Endothelial cell of umbilical vein (primary cell): ENCODE data around the gene CCSER1. TPM values are rescaled to one million over a fixed set of nuclear protein-coding genes. Genes with fewer than 3 reads are reported as not detected.
"Not testable (repeated sequence)": the region's sequence is repeated elsewhere in the genome, so short reads cannot be mapped to it uniquely, and the experiment has no call there.

Experiments
- BruUV-seq: library from RNA; stranded (reverse); fragments of 400-500 nt; replicated peaks from 2 replicates; lab custom pipeline; 2021; lab: Mats Ljungman, UMichigan
- CTCF ChIA-PET: fragments of 300-600, 350-600 bp; sonication (Branson Sonifier 250); formaldehyde crosslinking; loops from one replicate; lab custom pipeline; 2021; ENCODE audit warnings: antibody characterized with exemption, inconsistent platforms; lab: Charles Lee
- POLR2A ChIA-PET: fragments of 300-600, 350-600 bp; sonication (Branson Sonifier 250); formaldehyde crosslinking; loops from one replicate; lab custom pipeline; 2021; ENCODE audit warnings: antibody characterized with exemption, inconsistent platforms; lab: Charles Lee
- DNase-seq: peaks from one replicate; pipeline ENCODE4 v3.0.0-alpha.2; 2011; ENCODE audit warnings: low read depth, low spot score
- FAIRE-seq: peaks from 2 replicates; lab custom pipeline; 2011; peaks lifted over from hg19 to GRCh38; lab: Jason Lieb, UNC
- H2AFZ ChIP-seq: 2 replicates; pipeline ENCODE4 v1.6.0; 2012; ENCODE audit warnings: low read depth, low read length, control low read depth, inconsistent platforms
- H3K27ac ChIP-seq: 2 replicates; pipeline ENCODE4 v1.5.1; 2011; ENCODE audit warnings: low read depth, mild to moderate bottlenecking, control low read depth, low read length, moderate library complexity; ENCODE audit not compliant: insufficient read depth
- H3K27me3 ChIP-seq, 2 experiments: 2 replicates each; pipeline versions ENCODE4 v1.6.0 to v1.6.1; 2011; ENCODE audit warnings: low read length in 2 of 2, mixed read lengths in 1 of 2; ENCODE audit not compliant: control insufficient read depth in 2 of 2, insufficient read depth in 2 of 2
- H3K36me3 ChIP-seq, 2 experiments: 2 replicates in 1 of 2; 3 replicates in 1 of 2; pipeline ENCODE4 v1.5.1; 2011; ENCODE audit warnings: low read length in 2 of 2, mild to moderate bottlenecking in 1 of 2, moderate library complexity in 1 of 2; ENCODE audit not compliant: control insufficient read depth in 2 of 2, insufficient read depth in 2 of 2; ENCODE audit errors: extremely low read depth in 1 of 2
- H3K4me1 ChIP-seq: 3 replicates; pipeline ENCODE4 v1.5.1; 2011; ENCODE audit warnings: mild to moderate bottlenecking, low read length; ENCODE audit not compliant: control insufficient read depth, insufficient read depth; ENCODE audit errors: extremely low read depth
- H3K4me2 ChIP-seq: 2 replicates; pipeline ENCODE4 v1.6.1; 2011; ENCODE audit warnings: low read length, control low read depth, mixed read lengths; ENCODE audit not compliant: insufficient read depth
- H3K4me3 ChIP-seq, 3 experiments: fragments of 200-600 bp in 1 of 3; sonication (generic), shearing (Covaris generic) in 1 of 3; replicated peaks in 1 of 3; 2 replicates each; pipeline ENCODE4 v1.5.1; 2011 to 2016; ENCODE audit warnings: control low read depth in 3 of 3, low read length in 3 of 3, mild to moderate bottlenecking in 2 of 3, inconsistent platforms in 1 of 3, low read depth in 1 of 3, moderate library complexity in 1 of 3; ENCODE audit not compliant: insufficient read depth in 1 of 3
- H3K79me2 ChIP-seq: 2 replicates; pipeline ENCODE4 v1.6.0; 2012; ENCODE audit warnings: low read length, inconsistent platforms; ENCODE audit not compliant: control insufficient read depth, insufficient read depth
- H3K9ac ChIP-seq: replicated peaks from 2 replicates; pipeline ENCODE3; 2011; ENCODE audit warnings: low read length, control low read depth; ENCODE audit not compliant: insufficient read depth; ENCODE audit errors: extremely low read depth
- H3K9me1 ChIP-seq: replicated peaks from 3 replicates; pipeline ENCODE4 v1.6.0; 2011; ENCODE audit warnings: mild to moderate bottlenecking, low read length; ENCODE audit not compliant: control insufficient read depth, insufficient read depth; ENCODE audit errors: extremely low read depth
- H3K9me3 ChIP-seq: replicated peaks from 2 replicates; pipeline ENCODE4 v1.5.1; 2012; ENCODE audit warnings: low read length, inconsistent platforms; ENCODE audit not compliant: control insufficient read depth, insufficient read depth
- H4K20me1 ChIP-seq: replicated peaks from 2 replicates; pipeline ENCODE3; 2011; ENCODE audit warnings: mild to moderate bottlenecking, low read length; ENCODE audit not compliant: control insufficient read depth, insufficient read depth; ENCODE audit errors: extremely low read depth
- CTCF ChIP-seq, 2 donors: IDR thresholded peaks; 1 replicate in 1 of 2; 2 replicates in 1 of 2; pipeline ENCODE4 v1.5.1; 2011; ENCODE audit warnings: low read length in 2 of 2, mild to moderate bottlenecking in 2 of 2, moderate library complexity in 2 of 2, control low read depth in 1 of 2, inconsistent platforms in 1 of 2, low read depth in 1 of 2; ENCODE audit not compliant: insufficient read depth in 1 of 2; ENCODE audit errors: extremely low read depth in 1 of 2
- FOS ChIP-seq: IDR thresholded peaks from 2 replicates; pipeline ENCODE4 v1.6.1; 2011; ENCODE audit warnings: mild to moderate bottlenecking, low read length, moderate library complexity, borderline replicate concordance; ENCODE audit not compliant: insufficient read depth
- GATA2 ChIP-seq: IDR thresholded peaks from 2 replicates; pipeline ENCODE4 v1.7.0; 2011; ENCODE audit warnings: low read depth, mild to moderate bottlenecking, moderate library complexity, mixed read lengths, low read length; ENCODE audit not compliant: insufficient read length, insufficient read depth
- JUN ChIP-seq: IDR thresholded peaks from 2 replicates; pipeline ENCODE4 v1.6.1; 2011; ENCODE audit warnings: borderline replicate concordance, low read depth; ENCODE audit not compliant: insufficient read length, insufficient read depth
- POLR2A ChIP-seq: IDR thresholded peaks from 2 replicates; pipeline ENCODE4 v1.6.1; 2012; ENCODE audit warnings: low read depth, mild to moderate bottlenecking, control low read depth, low read length
- POLR2AphosphoS5 ChIP-seq: IDR thresholded peaks from 2 replicates; pipeline ENCODE4 v1.6.1; 2012; ENCODE audit warnings: low read depth, mild to moderate bottlenecking, control low read depth, low read length, moderate library complexity; ENCODE audit not compliant: insufficient read depth
- dilution Hi-C: fragments of 300-500 bp; cut with MboI; formaldehyde crosslinking; loops from one replicate; pipeline ENCODE4 v1.15.0; 2019; ENCODE audit warnings: low sequenced_read_pairs; ENCODE audit not compliant: extremely low pct_ligation_motif_present
- intact Hi-C: fragments of 100-400 bp; cut with micrococcal nuclease; formaldehyde crosslinking; loops from one replicate; pipeline ENCODE4 v1.10.0; 2022
- polyA plus RNA-seq, 4 experiments: library from polyadenylated mRNA; depleted of rRNA in 3 of 4; stranded (reverse) in 3 of 4; unstranded in 1 of 4; fragments of >200 nt; gene quantifications; 2 replicates each; pipeline versions ENCODE4 v1.2.1 to v1.2.3, GENCODE V29; 2011 to 2012; ENCODE audit warnings: missing spikeins in 1 of 4
- total RNA-seq: library from RNA; stranded (reverse); gene quantifications from 2 replicates; pipeline ENCODE4 v1.2.3, GENCODE V29; 2021

The CCSER1 gene
- total and polyA plus RNA-seq, 2 donors (not counting 3 experiments of a cell fraction or from before 2014, with no cell fraction given): 0.11 to 1.8 TPM

GRCh38 chr4:90904021-90904420, 776.8 kb downstream of the CCSER1 start:
- Histone ChIP-seq H2AFZ (no peak overlapping the region), H3K79me2 (no peaks in the 10 kb centered on the region), H4K20me1 (no peaks in the 10 kb centered on the region), H3K27ac (no peak overlapping the region), H3K4me1 (peaks cover 9% of the 10 kb centered on the region), H3K27me3 (no peaks in the 10 kb centered on the region), H3K4me3 (no peak overlapping the region), H3K9ac (no peak overlapping the region), H3K9me1 (no peaks in the 10 kb centered on the region), H3K36me3 (no peaks in the 10 kb centered on the region), H3K9me3 (no peaks in the 10 kb centered on the region), H3K4me2 (peak overlapping the region; percentile 75)
- no TSS peak for BruUV-seq
- peak; percentile 94 for FAIRE-seq
- peak; percentile 77 for DNase-seq
- intact Hi-C loops (no loop called here), dilution Hi-C loops (no loop called here)
- ChIA-PET CTCF (no interaction called here), POLR2A (no interaction called here)
- TF ChIP-seq JUN (peak; percentile 88), POLR2AphosphoS5 (no peak), FOS (peak; percentile 79)

GRCh38 chr4:90906239-90906638, 779.0 kb downstream of the CCSER1 start:
- TF ChIP-seq CTCF (IDR thresholded peaks at IDR 0.05; ENCODE audit: extremely low read depth in 1 of 2, insufficient read depth in 1 of 2, low read depth in 1 of 2, low read length in 2 of 2) (no peak), GATA2 (no peak), FOS (no peak), POLR2A (no peak), POLR2AphosphoS5 (no peak)
- POLR2A ChIA-PET: no interaction called here
- no peaks in the 10 kb centered on the region for H3K79me2 ChIP-seq
- FAIRE-seq (no peak), DNase-seq (no peak)
- H3K4me2 ChIP-seq: no peak overlapping the region
- no peaks in the 10 kb centered on the region for H4K20me1 ChIP-seq
- BruUV-seq: no TSS peak
- no peak overlapping the region for H2AFZ ChIP-seq
- H3K9me1 ChIP-seq: no peaks in the 10 kb centered on the region
- intact Hi-C loops: no loop called here
- H3K4me1 ChIP-seq: peaks cover 9% of the 10 kb centered on the region
- no peaks in the 10 kb centered on the region for H3K36me3 ChIP-seq
- CTCF ChIA-PET: no interaction called here
- no peaks in the 10 kb centered on the region for H3K9me3 ChIP-seq
- H3K4me3 ChIP-seq: no peak overlapping the region
- no peak overlapping the region for H3K27ac ChIP-seq
- dilution Hi-C loops: no loop called here
- no peaks in the 10 kb centered on the region for H3K27me3 ChIP-seq
- no peak overlapping the region for H3K9ac ChIP-seq

GRCh38 chr4:90911724-90912434, 784.7 kb downstream of the CCSER1 start:
- intact Hi-C loops, H3K9me3 ChIP-seq, H3K4me3 ChIP-seq, H3K9ac ChIP-seq, H3K79me2 ChIP-seq, POLR2A ChIA-PET, H3K4me2 ChIP-seq, H4K20me1 ChIP-seq, FAIRE-seq, H3K9me1 ChIP-seq, H3K4me1 ChIP-seq, DNase-seq, H2AFZ ChIP-seq, CTCF ChIA-PET, dilution Hi-C loops, H3K27ac ChIP-seq, BruUV-seq, H3K27me3 ChIP-seq, H3K36me3 ChIP-seq: not testable (repeated sequence)
